Ishikawa (cell line): ENCODE results near the gene ZMIZ1.
A peak's percentile ranks its signal among the peaks of the same experiment; 100 is the strongest.

Experiments
- CEBPB ChIP-seq: IDR thresholded peaks from 2 replicates; pipeline ENCODE4 v1.6.1; 2012
- CREB1 ChIP-seq: IDR thresholded peaks from 2 replicates; pipeline ENCODE4 v1.6.1; 2012; ENCODE audit warnings: low read depth
- EGR1 ChIP-seq: IDR thresholded peaks from 2 replicates; pipeline ENCODE4 v1.6.1; 2012
- EP300 ChIP-seq: IDR thresholded peaks from 2 replicates; pipeline ENCODE4 v1.6.1; 2012; ENCODE audit warnings: borderline replicate concordance
- FOXM1 ChIP-seq: IDR thresholded peaks from 2 replicates; pipeline ENCODE4 v1.6.1; 2012; ENCODE audit warnings: low read depth, borderline replicate concordance
- MAX ChIP-seq: IDR thresholded peaks from 2 replicates; pipeline ENCODE4 v1.6.1; 2012
- NFIC ChIP-seq: IDR thresholded peaks from 2 replicates; pipeline ENCODE4 v1.6.1; 2012
- RAD21 ChIP-seq: IDR thresholded peaks from 2 replicates; pipeline ENCODE4 v1.6.1; 2012; ENCODE audit warnings: low read depth
- REST ChIP-seq: IDR thresholded peaks from 2 replicates; pipeline ENCODE4 v1.6.1; 2012; ENCODE audit warnings: low read depth, mild to moderate bottlenecking
- TAF1 ChIP-seq: IDR thresholded peaks from 2 replicates; pipeline ENCODE4 v1.6.1; 2012; ENCODE audit warnings: low read depth, mild to moderate bottlenecking
- TCF12 ChIP-seq: IDR thresholded peaks from 2 replicates; pipeline ENCODE4 v1.6.1; 2012; ENCODE audit warnings: low read depth
- TEAD4 ChIP-seq: IDR thresholded peaks from 2 replicates; pipeline ENCODE4 v1.6.1; 2012
- USF1 ChIP-seq: IDR thresholded peaks from 2 replicates; pipeline ENCODE4 v1.6.1; 2012
- YY1 ChIP-seq: IDR thresholded peaks from 2 replicates; pipeline ENCODE4 v1.6.1; 2012; ENCODE audit warnings: low read depth
- ZBTB7A ChIP-seq: IDR thresholded peaks from 2 replicates; pipeline ENCODE4 v1.6.1; 2012; ENCODE audit warnings: low read depth

Gene ZMIZ1

GRCh38 chr10:79264942-79265341 lies 196.2 kb downstream of the ZMIZ1 start:
- TF ChIP-seq MAX (peak; percentile 94), EP300 (peak; percentile 74; the same call in 1 of the 2 replicates), RAD21 (peak; percentile 31; the same call in 1 of the 2 replicates), EGR1 (no peak), CEBPB (peak; percentile 42; the same call in 1 of the 2 replicates), USF1 (peak; percentile 42), TCF12 (peak; percentile 81), FOXM1 (0 out of 2 replicates have a peak, but pooled peaks have one; percentile 30), TEAD4 (no peak; the same call in 1 of the 2 replicates), REST (no peak), CREB1 (no peak), TAF1 (no peak), ZBTB7A (no peak; the same call in 1 of the 2 replicates), YY1 (peak; percentile 62; the same call in 1 of the 2 replicates), NFIC (peak; percentile 19; the same call in 1 of the 2 replicates)

- TF ChIP-seq MAX (no peak), EGR1 (no peak), USF1 (no peak), TAF1 (no peak)
Measured at GRCh38 chr10:79266084-79266483, 197.3 kb downstream of the ZMIZ1 start.

- TF ChIP-seq REST (no peak), TCF12 (no peak), CEBPB (no peak), USF1 (no peak), CREB1 (no peak), MAX (no peak; the same call in 1 of the 2 replicates), ZBTB7A (no peak), TEAD4 (no peak), RAD21 (no peak), NFIC (no peak), EP300 (no peak), YY1 (no peak), FOXM1 (no peak)
Measured at GRCh38 chr10:79266543-79267312, 198.0 kb downstream of the ZMIZ1 start.

- TF ChIP-seq CREB1 (no peak), TCF12 (no peak), EP300 (no peak), REST (no peak), RAD21 (0 out of 2 replicates have a peak, but pooled peaks have one; percentile 5)
Measured at GRCh38 chr10:79267499-79267898, 198.7 kb downstream of the ZMIZ1 start.
